IPS-11a (cell line): ENCODE results near the gene SIVA1.
A peak's percentile ranks its signal among the peaks of the same experiment; 100 is the strongest.
"Not testable (repeated sequence)": the region's sequence is repeated elsewhere in the genome, so short reads cannot be mapped to it uniquely, and the experiment has no call there.

Source experiments
- H3K4me3 ChIP-seq: one replicate; pipeline ENCODE4 v1.5.1; 2013; ENCODE audit warnings: low read depth, low read length, control low read depth

SIVA1 gene

GRCh38 chr14:104719343-104719742 is 33.6 kb upstream of the SIVA1 start:
- H3K4me3 ChIP-seq, result no peak overlapping the region

- H3K4me3 ChIP-seq, result no peak overlapping the region
Observed at GRCh38 chr14:104721505-104722431, 31.2 kb upstream of the SIVA1 start.

DNA sequence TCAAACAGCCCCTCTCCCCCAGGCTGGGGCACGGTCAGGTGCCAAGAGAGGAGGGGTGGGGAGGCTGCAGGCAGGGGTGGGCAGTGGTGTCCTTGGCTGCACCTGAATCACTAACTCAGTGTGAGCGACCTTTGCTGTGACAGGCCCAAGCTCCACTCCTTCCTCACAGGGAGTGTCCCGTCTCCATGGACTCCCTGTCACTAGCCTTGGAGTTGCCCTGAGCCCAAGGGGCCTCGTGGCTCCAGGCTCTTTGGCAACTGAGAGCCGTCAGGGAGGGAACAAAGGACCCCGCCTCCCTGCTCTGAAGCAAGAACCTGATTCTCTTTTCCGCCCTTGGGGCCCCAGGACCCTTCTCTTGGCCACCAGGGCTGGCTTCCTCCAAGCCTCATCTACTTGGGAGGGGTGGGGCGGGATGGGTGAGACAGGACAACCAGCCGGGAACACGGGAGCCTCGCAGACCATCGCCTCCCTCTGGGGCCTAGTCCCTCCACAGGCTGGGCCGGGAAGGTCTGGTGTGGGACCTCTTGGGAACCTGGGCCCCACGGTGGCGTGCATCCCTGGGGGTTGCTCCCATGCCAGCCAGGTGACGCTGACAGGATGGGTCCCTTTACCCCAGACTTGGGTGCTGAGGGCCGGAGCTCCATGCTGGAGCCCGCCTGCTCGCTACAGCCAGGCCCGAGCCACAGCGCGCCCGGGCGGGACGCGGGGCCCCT is 29.9 kb upstream of the SIVA1 start:
- no peak overlapping the region for H3K4me3 ChIP-seq

GRCh38 chr14:104723651-104724406 is 29.1 kb upstream of the SIVA1 start, which contains the start of gene ADSS1:
ADSS1 (plus strand) TSS chr14:104724229; CDS start chr14:104724271, 42 bp downstream.
- peak within 1 kb of the TSS; percentile 58 for H3K4me3 ChIP-seq

DNA sequence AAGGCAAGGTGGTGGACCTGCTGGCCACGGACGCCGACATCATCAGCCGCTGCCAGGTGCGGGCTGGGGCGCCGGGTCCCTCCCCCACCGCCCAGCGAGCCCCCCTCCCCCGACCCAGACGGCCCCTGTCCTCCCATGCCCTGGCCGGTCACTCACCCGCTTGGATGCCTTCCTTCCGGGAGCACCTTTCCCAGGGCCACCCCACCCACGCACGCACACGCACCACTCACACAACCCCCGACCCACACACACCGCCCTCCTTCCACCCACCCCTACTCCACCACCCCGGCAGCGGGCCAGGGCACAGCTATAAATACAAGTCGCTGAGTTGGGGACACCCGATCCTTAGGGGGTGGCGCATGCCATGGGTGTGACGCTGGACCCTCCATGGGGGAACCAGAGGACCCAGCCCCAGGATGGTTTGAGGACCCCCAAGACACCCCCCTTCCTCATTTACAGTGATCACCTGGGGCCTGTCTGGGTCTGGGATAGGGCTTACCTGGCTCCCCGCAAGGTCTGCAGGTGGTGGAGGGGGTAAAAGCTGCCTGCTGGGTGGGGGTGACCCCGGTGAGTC is 28.5 kb upstream of the SIVA1 start:
- peak overlapping the region; percentile 35 for H3K4me3 ChIP-seq

- peak overlapping the region; percentile 35 for H3K4me3 ChIP-seq
Observed at GRCh38 chr14:104724981-104725771, 27.8 kb upstream of the SIVA1 start.

DNA sequence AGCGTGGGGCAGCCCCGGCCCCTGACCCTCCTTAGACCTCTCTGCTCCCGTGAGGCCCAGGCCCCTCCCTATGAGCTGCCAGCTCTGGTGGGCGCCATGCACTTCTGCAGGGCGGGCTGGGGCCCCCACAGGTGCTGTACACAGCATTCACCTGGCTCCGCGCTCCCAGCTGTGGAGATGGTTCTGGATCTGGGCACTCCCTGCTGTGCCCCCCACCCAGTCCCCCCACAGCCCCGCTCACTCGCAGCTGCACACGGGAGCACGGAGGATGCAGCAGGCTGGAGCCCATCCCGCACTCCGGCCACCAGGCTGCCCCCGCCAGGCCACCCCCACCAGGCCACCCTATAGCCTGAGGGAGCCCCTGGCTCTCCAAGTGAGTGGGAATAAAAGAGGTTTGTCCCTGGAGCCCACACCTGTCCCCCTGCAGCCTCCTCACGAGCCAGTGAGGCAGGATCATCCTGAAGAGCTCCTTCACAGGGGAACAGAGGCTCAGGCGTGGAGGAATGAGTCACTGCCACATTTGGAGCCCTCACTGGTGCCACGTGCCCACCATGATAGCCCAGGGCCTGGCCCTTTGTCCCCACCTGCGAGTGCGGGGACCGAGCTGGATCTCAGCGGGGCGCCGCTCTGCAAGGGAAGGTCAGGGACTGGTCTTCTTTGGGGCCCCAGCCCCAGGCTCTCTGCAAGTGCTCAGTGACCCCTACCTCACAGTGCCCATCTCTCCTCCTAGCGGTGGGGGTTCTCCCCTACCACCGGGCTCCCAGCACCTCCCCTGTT is 27.0 kb upstream of the SIVA1 start:
- no peak overlapping the region for H3K4me3 ChIP-seq

DNA sequence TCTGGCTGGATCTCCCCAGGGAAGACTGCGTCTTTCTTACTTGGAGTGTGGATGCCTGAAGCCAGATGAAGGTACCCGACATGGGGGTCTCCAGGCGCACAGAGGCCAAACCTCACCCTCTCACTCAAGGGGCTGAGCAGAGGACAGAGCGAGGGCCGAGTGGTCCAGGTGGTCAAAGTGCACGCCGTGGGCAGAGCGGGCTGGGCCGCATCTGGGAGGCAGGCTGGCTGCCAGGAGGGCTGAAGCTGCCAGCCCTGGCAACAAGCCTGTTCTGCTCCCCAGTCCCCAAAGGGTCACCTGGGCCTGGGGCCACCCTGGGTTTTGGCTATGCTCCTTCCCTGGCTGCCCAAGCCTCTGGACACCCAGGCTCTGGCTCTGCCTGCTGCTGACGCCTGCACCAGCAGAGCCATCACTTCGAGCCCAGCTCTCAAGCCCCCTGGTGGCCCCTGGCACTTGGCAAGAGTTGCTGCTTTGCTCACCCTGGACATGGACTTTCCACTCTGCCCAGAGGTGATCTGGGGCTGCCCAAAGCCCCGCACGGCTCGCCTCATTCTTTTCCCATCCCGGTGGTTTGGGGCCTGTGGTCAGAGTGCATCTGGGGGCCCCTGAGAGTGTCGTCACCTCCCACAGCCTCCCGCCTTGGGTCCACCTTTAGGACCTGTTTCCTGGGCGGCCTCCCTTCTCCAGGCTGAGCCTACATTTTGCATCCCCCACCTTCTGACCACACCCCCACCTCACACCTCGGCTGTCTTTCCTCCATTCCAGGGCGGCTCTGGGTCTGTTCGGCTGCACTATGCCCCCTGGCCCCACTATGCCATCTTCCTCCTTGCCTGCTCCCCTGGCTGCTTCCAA is 26.1 kb upstream of the SIVA1 start:
- no peak overlapping the region for H3K4me3 ChIP-seq

DNA sequence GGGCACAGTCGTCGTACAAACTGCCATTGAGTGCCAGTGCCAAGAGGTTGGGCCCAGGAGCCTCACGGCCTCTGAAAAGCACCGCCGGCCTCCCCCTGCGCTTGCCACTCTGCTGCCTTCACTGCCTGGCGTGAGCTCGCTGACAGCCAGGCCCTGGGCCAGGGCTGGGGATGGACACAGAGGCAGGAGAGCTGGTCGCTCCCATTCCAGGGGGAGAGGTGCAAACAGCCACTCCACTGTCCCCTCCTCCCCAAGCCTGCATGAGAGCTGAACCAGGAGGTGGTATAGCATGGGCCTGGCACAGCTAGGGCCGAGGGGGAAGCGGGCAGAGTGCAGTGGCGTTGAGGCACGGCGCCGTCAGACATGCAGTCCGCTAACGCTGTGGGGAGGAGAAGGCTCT is 24.3 kb upstream of the SIVA1 start:
- H3K4me3 ChIP-seq, result no peak overlapping the region

DNA sequence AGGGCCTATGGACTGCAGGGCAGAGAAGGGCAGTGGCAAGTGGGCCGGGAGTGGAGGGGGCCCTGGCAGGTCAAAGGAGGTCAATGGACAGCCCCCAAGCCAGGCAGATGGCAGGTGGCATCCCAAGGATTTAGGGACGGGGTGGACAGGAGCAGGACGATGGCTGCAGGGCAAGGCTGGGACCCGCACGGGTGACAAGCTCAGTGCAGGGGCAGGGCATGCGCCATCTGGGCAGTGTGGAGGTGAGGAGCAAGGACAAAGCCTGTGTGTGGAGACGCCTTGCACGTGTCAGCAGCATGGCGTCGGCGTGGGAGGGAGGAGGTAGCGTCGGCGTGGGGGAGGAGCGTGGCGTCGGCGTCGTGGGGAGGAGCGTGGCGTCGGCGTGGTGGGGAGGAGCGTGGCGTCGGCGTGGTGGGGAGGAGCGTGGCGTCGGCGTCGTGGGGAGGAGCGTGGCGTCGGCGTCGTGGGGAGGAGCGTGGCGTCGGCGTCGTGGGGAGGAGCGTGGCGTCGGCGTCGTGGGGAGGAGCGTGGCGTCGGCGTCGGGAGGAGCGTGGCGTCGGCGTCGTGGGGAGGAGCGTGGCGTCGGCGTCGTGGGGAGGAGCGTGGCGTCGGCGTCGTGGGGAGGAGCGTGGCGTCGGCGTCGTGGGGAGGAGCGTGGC is 23.6 kb upstream of the SIVA1 start:
- H3K4me3 ChIP-seq, result not testable (repeated sequence)

DNA sequence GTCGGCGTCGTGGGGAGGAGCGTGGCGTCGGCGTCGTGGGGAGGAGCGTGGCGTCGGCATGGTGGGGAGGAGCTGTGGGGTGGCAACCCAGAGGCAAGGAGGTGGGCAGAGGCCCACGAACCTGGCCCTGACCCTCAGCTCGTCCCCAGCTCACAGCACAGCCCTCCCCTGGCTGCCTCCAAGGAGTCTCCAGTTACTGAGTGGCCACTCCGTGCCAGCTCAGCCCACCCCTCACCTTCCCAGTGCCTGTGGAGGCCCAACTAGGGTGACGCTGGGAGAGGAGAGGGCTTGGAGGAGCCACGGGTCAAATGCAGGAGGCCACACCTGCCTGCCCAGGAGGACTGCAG is 23.1 kb upstream of the SIVA1 start:
- no peak overlapping the region for H3K4me3 ChIP-seq

DNA sequence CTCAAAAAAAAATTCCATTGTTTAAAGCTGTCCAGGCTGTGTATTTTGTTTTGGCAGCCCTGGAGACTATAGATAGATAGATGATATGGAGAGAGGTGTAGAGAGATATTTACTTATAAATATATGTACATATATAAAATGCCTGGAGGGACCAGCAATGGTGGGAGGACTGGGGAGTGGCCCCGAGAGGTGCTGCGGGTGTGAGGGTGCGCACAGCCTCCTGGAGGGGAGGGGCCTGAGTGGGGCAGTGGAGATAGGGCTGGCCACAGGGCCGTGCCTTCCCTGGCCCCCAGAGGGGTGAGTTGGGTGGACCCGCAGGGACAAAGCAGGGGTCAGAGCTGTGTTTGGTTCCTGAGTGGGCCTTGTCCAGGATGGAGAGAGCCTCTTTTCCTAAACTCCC is 22.5 kb upstream of the SIVA1 start:
- H3K4me3 ChIP-seq, result no peak overlapping the region

DNA sequence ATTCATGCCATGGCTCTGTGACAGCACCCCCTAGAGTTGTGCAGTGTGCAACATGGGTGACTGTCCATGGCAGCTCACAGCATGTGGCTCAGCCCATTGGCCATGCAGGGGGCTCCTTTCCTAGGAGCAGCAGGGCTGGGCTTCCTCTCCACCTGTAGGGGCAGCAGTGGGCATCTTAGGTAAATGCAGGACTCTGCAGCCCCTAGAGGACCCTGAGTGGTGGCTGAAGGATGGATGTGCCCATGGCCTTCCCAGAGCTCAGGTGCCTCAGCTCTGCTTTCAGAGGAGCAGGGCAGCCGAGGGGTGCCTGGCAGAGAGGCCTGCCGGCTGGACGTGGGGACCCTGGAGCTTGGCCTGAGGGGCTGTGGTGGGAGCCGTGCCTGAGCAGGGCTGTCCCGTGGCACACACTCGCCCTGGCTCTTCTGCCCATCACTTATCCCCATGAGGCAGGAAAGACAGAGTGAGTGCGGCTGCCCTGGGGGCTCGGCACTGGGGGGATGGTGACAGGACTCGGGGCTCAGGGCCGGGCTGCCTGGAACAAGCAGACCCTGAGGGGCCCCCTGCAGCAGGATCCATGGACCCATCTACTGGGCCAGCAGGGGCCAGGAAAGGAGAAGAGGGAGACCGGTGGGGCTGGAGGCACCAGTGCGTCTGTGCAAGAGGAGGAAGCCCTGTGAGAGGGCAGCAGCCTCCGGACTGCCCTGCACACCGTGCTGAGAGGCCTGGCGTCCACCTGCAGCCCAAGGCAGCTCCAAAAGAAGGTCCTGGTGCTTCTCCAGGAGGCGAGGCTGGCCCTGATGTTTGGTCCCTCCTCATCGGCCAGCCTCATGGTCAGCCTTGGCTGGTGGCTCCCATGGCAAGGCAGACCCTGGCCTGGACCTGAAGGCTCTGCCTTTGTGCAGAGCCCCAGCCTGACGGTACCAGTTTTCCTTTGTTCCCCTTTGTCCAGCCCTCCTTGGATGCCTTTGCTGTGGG is 21.3 kb upstream of the SIVA1 start:
- H3K4me3 ChIP-seq, result no peak overlapping the region

DNA sequence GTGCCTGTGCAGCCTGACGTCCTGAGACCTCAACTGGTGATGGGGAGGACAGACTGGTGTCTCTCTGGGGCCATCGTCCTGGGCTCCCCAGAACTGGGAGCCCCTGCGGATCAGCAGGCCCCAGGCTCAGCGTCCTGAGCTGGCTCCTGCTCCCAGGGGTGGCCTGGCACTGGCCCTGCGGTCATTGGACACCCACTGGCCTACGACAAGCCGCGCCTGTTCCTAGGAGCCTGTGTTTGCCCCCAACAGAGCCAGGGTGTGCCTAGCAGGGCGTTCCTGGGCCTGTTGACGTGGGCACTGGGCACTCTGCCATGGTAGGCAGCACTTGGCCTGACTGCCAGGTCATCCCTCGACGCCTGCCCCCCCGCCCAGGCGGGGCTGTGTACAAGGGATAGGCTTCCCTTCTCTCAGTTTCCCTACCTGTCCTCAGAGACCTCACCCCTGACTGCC is 20.6 kb upstream of the SIVA1 start:
- no peak overlapping the region for H3K4me3 ChIP-seq

GRCh38 chr14:104732931-104733681 is 19.8 kb upstream of the SIVA1 start:
- H3K4me3 ChIP-seq, result no peak overlapping the region

DNA sequence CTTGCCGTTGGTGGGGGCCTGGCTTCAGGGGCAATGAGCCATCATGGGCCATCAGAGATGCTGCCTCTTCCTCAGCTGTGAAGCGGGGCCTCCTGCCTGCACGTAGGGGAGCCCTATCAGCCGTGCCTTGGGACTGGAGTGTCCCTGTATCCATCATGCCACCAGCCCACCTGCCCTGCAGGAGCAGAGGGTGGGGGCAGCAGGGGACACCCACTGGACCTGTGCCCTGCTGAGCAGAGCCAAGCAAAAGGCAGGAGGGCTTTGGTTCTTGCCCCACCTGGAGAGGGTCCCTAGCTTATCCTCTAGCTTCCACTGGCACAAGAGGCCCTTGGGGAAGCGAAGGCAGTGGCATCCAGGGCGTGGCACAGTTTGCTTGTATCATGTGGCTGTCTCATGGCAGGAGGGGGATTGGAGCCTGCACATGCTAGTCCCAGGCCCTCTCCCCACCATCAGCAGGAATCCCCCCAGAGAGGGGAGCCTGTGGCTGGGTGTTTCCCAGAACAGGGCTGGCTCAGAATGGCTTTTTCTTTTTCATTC is 18.8 kb upstream of the SIVA1 start:
- H3K4me3 ChIP-seq, result no peak overlapping the region
